Measurements from ENCODE around the gene PIN4.
"Not testable (repeated sequence)": the region's sequence is repeated elsewhere in the genome, so short reads cannot be mapped to it uniquely, and the experiment has no call there.

The PIN4 gene

DNA sequence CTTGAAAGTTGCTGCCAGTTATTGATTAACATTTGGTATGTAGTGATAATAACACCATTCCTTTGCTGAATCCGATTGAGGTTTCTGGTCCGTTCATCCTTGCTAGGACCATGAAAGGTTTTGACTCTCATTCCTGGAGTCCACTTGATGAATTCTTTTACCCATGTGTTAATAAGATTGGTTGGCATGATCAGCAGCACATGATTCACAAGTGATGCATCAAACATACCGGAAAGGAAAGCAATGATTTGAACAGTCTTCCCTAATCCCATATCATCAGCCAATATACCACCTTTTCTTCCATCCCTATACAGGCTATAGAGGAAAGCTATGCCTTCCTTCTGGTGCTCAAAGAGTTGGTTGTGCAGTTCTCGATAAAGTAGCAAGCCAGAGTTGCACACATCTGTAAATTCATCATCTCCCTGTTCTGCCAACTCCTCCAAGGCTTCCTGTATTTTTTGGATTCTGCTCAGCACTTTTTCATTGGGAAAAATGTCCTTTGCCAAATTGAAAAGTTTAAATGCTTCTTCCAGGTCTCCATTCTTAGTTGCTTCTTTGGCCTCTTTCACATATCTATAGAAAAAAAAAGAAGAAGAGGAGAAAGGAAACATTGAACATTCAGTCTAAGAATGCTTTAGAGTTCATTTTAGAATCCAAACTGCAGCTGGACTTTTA is 26.7 kb downstream of the PIN4 start:
- no peaks in the 10 kb centered on the region for H3K4me1 ChIP-seq (ENCODE audit: low read length)
- peaks cover 25% of the 10 kb centered on the region for H3K36me3 ChIP-seq (replicated peaks; ENCODE audit: low read depth, low read length)
- H3K27me3 ChIP-seq (ENCODE audit: low read depth, low read length), result no peaks in the 10 kb centered on the region
- H3K4me3 ChIP-seq (ENCODE audit: low read length), result no peak overlapping the region
- H2AFZ ChIP-seq (ENCODE audit: low read depth, low read length), result no peak overlapping the region
- no peaks in the 10 kb centered on the region for H3K9me3 ChIP-seq (ENCODE audit: insufficient read depth, low read length)
- H3K27ac ChIP-seq (ENCODE audit: low read length), result no peak overlapping the region
- peaks cover 17% of the 10 kb centered on the region; the same call in 1 of the 2 replicates for H3K79me2 ChIP-seq (ENCODE audit: low read length)
- no peak overlapping the region for H3K4me2 ChIP-seq (ENCODE audit: low read length)
- peaks cover 12% of the 10 kb centered on the region for H4K20me1 ChIP-seq (ENCODE audit: insufficient read depth, low read length)
- TF ChIP-seq, protein P1, sequence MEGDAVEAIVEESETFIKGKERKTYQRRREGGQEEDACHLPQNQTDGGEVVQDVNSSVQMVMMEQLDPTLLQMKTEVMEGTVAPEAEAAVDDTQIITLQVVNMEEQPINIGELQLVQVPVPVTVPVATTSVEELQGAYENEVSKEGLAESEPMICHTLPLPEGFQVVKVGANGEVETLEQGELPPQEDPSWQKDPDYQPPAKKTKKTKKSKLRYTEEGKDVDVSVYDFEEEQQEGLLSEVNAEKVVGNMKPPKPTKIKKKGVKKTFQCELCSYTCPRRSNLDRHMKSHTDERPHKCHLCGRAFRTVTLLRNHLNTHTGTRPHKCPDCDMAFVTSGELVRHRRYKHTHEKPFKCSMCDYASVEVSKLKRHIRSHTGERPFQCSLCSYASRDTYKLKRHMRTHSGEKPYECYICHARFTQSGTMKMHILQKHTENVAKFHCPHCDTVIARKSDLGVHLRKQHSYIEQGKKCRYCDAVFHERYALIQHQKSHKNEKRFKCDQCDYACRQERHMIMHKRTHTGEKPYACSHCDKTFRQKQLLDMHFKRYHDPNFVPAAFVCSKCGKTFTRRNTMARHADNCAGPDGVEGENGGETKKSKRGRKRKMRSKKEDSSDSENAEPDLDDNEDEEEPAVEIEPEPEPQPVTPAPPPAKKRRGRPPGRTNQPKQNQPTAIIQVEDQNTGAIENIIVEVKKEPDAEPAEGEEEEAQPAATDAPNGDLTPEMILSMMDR (IDR thresholded peaks at IDR 0.05; ENCODE audit: low read depth, low read length), result no peak
- no peak for TF ChIP-seq EZH2phosphoT487 (IDR thresholded peaks at IDR 0.05; ENCODE audit: low read depth)
- no peak overlapping the region for H3K9ac ChIP-seq (ENCODE audit: low read length)

DNA sequence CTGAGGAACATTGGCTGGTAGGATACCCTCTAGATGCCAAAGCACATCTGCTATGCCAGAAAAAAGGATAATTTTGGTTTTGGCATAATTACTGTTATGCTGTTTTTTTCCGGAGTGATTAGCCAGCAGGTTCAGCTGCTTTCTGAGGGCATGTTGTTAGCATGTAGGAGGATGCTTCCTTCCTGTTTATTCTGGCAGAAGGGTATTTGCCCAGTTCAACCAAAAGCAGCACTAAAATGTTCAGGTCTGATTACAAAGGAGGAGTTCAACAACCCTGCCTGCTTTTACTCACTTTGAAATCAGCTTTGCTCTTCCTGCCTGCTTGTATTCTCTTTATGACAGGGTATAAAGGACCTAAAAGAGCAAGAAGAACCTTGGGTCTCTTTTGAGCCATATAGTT is 35.4 kb downstream of the PIN4 start:
- no peak overlapping the region for H2AFZ ChIP-seq (ENCODE audit: low read depth, low read length)
- no peaks in the 10 kb centered on the region for H3K27me3 ChIP-seq (ENCODE audit: low read depth, low read length)
- H3K9ac ChIP-seq (ENCODE audit: low read length), result no peak overlapping the region
- no peak overlapping the region for H3K4me3 ChIP-seq (ENCODE audit: low read length)
- no peaks in the 10 kb centered on the region for H4K20me1 ChIP-seq (ENCODE audit: insufficient read depth, low read length)
- H3K4me2 ChIP-seq (ENCODE audit: low read length), result no peak overlapping the region
- H3K79me2 ChIP-seq (ENCODE audit: low read length), result peaks cover 8% of the 10 kb centered on the region; the same call in 1 of the 2 replicates
- H3K4me1 ChIP-seq (ENCODE audit: low read length), result no peaks in the 10 kb centered on the region
- no peak overlapping the region for H3K27ac ChIP-seq (ENCODE audit: low read length)
- no peaks in the 10 kb centered on the region for H3K9me3 ChIP-seq (ENCODE audit: insufficient read depth, low read length)
- H3K36me3 ChIP-seq (replicated peaks; ENCODE audit: low read depth, low read length), result peaks cover 7% of the 10 kb centered on the region
- no peak for TF ChIP-seq EZH2phosphoT487 (IDR thresholded peaks at IDR 0.05; ENCODE audit: low read depth)
- TF ChIP-seq, protein P1 (IDR thresholded peaks at IDR 0.05; ENCODE audit: low read depth, low read length), result no peak

DNA sequence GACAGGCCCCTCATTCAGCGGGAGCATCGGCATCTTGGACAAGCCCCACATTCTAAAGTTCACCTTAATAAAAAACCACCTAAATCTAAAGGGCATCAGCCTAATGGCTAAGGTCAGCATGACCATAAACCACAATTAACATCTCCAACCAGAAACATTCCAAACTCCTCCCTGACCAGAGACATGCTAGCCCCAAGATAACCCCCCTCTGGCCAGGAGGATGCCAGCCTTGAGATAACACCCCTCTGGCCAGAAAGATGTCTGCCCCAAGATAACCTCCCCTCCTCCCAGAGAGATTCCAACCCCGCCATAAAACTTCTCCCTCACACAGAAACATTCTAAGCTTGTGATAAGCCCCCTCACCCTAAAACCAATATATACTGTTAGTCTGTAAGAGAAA is 38.8 kb downstream of the PIN4 start:
- peaks cover 21% of the 10 kb centered on the region for H3K79me2 ChIP-seq (ENCODE audit: low read length)
- H3K9me3 ChIP-seq (ENCODE audit: insufficient read depth, low read length); H3K9ac ChIP-seq (ENCODE audit: low read length); H4K20me1 ChIP-seq (ENCODE audit: insufficient read depth, low read length); H3K4me1 ChIP-seq (ENCODE audit: low read length); H3K4me2 ChIP-seq (ENCODE audit: low read length); H3K36me3 ChIP-seq (replicated peaks; ENCODE audit: low read depth, low read length); H3K27me3 ChIP-seq (ENCODE audit: low read depth, low read length); H3K4me3 ChIP-seq (ENCODE audit: low read length); H3K27ac ChIP-seq (ENCODE audit: low read length); H2AFZ ChIP-seq (ENCODE audit: low read depth, low read length): not testable (repeated sequence)

DNA sequence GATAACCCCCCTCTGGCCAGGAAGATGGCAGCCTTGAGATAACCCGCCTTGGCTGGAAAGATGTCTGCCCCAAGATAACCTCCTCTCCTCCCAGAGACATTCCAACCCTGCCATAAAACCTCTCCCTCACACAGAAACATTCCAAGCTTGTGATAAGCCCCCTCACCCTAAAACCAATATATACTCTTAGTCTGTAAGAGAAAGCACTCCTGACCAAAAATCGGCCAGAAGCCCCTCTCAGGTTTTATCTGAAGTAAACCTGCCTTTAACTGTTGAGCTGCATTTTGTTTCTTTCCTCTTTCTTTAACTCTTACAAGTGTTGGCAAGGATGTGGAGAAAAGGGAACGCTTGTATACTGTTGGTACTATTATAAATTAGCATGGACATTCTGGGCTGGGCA is 48.7 kb downstream of the PIN4 start:
- H3K9me3 ChIP-seq (ENCODE audit: insufficient read depth, low read length), result no peaks in the 10 kb centered on the region
- TF ChIP-seq, protein P1 (IDR thresholded peaks at IDR 0.05; ENCODE audit: low read depth, low read length), result no peak
- no peak for TF ChIP-seq EZH2phosphoT487 (IDR thresholded peaks at IDR 0.05; ENCODE audit: low read depth)
- H3K79me2 ChIP-seq (ENCODE audit: low read length), result peaks cover 36% of the 10 kb centered on the region

More for the DNA sequence above, 48.7 kb downstream of the PIN4 start:
- H3K4me1 ChIP-seq (ENCODE audit: low read length), result no peaks in the 10 kb centered on the region
- no peak overlapping the region for H3K4me3 ChIP-seq (ENCODE audit: low read length)
- H3K9ac ChIP-seq (ENCODE audit: low read length), result no peak overlapping the region
- no peak overlapping the region for H3K4me2 ChIP-seq (ENCODE audit: low read length)
- no peaks in the 10 kb centered on the region for H3K27me3 ChIP-seq (ENCODE audit: low read depth, low read length)
- no peak overlapping the region for H2AFZ ChIP-seq (ENCODE audit: low read depth, low read length)
- no peaks in the 10 kb centered on the region for H4K20me1 ChIP-seq (ENCODE audit: insufficient read depth, low read length)
- H3K27ac ChIP-seq (ENCODE audit: low read length), result no peak overlapping the region
- H3K36me3 ChIP-seq (replicated peaks; ENCODE audit: low read depth, low read length), result peaks cover 17% of the 10 kb centered on the region
